Stimulated activated CD4-positive, alpha-beta T cell treated with anti-CD3 and anti-CD28 coated beads, Interleukin-4, amount 100 ng/mL, for 24 hours (primary cell): ENCODE results near the gene RYR3.
"Not testable (repeated sequence)": the region's sequence is repeated elsewhere in the genome, so short reads cannot be mapped to it uniquely, and the experiment has no call there.

Experiments used
- DNase-seq: peaks from one replicate; pipeline ENCODE4 v3.0.0-alpha.2; 2020

Gene RYR3

DNA sequence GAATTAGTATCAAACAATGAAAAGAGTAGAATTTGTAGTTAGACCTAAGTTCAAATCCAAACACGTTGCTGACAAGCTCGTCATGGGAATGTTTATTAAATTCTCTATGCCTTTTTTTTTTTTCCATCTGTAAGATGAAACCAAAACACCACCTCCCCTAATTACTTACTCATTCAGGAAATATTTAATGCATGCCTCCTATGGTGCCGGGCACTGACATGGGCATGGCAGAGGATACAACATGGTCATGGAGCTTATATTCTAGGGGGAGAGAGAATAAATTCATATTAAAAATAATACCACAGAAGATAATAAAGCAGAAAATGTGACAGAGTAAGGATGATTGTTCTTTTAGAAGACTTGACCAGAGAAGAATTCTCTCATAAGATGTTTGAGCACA, 215.8 kb downstream of the RYR3 start:
- no peak for DNase-seq

DNA sequence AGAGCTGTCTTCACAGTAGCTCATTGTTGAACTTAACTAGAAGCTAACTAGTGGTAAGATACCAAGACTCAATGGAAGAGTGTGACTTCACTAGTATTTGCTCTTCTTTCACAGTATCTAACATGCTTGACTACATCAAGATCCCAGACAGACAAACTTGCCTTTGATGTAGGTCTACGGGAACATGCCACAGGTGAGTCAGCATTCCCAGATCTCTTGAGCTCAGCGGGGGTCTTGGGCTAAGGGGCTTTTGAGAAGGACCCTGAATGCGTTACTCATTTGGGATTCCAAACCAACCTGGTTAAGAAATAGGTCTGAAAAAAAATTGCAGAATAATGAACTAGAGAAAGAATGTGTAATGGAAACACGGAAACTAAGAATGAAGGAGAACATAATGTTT, 222.4 kb downstream of the RYR3 start:
- no peak for DNase-seq

DNA sequence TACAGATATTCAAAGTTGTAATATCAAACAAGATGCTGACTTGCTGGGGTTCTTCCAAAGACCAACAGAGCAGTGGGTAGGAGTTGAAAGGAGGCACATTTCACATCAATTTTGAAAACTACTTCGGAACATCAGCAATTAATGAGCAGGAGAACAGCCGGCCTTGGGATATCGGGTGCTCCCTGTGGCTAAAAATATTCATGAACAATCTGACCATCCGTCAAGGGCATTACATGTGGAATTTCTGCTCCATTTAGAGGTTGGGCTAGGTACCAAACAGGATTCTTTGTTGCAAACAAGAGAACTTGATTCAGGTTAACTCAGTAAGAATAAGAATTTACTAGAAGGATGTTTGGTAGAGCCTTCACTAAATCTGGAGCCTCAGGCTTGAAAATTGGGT, 223.9 kb downstream of the RYR3 start:
- no peak for DNase-seq

DNA sequence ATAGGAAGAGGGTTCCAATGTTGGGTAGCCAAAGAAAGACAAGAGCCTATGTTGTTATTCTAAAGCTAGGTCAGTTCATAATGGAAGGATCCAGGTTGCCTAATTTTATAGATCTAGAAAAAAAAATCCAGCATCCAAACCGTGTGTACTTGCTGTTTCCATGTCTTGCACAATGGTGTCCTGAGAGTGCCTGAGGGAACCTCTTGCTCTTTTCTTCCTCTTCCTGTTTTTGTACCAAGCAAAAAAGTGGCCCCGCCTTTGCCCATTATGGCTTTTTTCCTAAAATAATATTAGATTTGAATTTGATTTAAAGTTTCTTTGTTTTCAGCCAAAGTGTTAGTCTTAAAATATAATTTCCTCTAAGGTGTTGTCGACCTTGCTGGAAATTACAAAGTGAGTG, 224.4 kb downstream of the RYR3 start:
- no peak for DNase-seq

DNA sequence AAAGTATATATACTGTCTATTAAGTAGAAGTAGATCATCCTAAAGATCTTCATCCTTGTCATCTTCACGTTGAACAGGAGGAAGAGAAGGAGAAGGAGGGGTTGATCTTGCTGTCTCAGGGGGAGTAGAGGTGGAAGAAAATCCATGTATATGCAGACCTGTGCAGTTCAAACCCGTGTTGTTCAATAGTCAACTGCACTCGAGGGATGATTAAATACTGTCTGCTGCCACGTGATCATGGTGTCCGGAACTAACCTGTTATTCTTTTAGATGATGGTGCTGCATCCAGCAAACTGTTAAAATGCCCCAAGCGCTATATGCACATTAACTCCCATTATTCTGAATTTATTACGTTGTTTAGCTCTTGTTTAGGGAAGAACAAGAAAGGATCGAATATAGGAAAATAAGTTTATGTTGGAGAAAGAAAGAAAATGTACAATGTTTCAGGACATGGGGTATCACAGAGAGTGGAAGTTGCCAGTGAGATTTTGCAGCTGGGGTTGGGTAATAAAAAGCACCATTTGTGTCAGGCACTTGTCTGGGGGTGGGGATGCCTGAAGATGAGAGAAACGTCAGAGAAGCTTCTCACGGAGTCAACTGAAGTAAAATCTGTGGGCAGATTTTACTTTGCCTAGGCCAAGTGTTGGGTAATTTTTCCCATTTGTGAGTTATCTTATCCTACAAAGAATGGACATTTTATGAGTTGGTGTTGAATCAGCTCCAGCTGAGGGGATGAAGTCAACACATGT, 229.2 kb downstream of the RYR3 start:
- no peak for DNase-seq

DNA sequence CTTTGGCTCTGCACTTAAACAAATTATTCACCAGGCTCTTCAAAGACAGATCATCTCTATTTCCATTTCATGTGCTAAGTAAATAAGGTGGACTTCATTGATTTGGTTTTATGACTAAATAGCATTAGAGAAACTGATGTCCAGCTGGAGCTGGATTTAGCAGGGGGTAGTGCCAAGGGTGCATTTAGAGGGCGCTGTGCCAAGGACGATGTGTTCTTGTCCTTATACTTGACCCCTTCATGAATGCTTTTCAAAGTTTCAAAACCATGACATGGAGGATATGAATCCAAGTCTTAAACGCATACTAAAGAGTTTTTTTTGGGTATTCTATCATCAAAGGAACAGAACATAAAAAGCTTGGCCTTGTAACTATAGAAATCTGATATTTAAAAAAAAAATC, 233.2 kb downstream of the RYR3 start:
- DNase-seq: no peak

- DNase-seq: no peak
These were observed 235.1 kb downstream of the RYR3 start for GRCh38 chr15:33545866-33546265.

GRCh38 chr15:33547876-33548275, 237.1 kb downstream of the RYR3 start:
- DNase-seq: no peak

DNA sequence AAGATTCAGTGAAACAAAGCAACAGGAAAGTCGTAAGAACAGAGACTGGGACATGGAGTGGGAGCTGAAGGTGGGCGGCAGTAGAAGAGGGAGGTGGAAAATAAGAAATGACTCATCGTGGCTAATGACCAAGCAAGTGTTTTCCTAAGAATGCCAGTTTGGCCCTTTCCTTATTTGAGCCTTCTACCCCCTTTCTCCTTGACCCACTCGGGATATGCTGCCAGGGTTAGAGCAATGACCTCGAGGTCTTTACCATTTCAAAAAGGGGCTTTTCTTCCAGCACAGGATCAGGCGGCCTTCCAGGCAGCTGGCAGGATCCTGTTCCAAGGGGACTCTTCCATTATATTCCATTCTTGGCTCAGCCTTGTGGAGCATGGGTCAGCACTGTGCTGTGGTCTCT, 241.1 kb downstream of the RYR3 start:
- DNase-seq: no peak

DNA sequence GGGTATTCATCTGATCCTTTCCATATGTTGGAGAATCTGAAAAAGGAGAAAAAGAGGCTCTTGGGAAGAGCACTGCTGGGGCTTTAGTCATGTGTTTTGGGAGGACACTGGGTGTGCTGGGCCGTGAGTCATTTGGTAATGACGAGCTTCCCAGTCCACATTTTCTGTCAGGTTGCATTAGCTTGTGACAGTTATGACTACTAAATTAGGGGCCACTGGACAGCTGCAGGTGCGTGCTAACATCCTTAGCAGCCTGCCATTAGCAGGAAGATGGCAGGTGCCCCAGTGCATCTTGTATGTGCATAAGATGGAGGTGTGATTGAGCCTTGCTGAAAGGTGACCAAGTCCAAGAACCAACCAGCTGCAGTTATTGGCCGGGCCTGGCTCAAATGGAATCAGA, 242.4 kb downstream of the RYR3 start:
- no peak for DNase-seq

DNA sequence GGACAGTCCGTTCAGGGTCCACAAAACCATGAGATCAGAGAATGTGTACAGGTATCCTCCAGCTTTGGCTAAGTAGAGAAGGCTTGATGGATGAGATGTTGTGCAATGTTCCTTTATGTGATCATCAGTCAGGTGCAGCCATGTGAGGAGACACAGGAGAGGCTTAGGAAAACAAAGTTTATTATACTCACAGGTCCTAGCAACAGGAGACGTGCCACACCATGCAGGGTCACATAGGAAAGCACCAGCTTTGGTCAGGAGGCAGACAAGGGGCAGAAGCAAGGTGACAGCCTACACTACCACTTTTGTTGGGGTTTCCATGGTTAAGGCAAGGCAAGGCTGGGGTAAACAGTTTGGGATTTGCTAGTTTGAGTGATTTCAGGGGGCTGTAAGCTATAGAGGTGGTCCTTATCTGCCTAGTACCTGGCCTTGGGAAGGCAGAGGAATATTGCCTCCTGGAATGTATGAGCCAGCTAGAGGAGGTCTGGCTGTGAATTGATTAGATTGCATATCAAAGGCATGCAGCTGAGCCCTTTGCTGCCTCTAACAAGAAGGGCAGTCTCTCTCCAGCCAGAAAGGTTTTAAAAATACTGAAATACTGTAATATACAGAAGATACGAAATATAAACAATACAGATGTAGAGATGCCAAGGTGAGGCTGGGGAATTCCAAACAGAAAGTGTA, 248.6 kb downstream of the RYR3 start:
- no peak for DNase-seq

DNA sequence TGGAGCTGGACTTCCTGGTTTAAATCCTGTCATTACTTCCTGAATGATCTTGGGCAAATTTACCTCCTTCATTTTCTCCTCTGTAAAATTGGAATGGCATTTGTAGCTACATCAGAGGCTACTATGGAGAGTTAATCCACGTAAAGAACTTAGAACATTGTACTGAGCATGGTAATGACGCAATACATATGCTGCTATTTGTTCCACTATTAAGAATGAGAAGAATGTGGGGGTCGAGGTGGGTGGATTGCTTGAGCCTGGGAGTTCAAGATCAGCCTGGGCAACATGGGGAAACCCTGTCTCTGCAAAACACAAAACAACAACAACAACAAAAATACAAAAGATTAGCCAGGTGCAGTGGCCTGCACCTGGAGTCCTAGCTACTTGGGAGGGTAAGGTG, 250.6 kb downstream of the RYR3 start:
- no peak for DNase-seq

GRCh38 chr15:33561967-33562366, 251.2 kb downstream of the RYR3 start:
- DNase-seq: no peak

GRCh38 chr15:33565094-33565493, 254.3 kb downstream of the RYR3 start:
- DNase-seq: no peak

- no peak for DNase-seq
These were observed 256.9 kb downstream of the RYR3 start for GRCh38 chr15:33567652-33568051.

- no peak for DNase-seq
These were observed 258.3 kb downstream of the RYR3 start for GRCh38 chr15:33569036-33569435.

DNA sequence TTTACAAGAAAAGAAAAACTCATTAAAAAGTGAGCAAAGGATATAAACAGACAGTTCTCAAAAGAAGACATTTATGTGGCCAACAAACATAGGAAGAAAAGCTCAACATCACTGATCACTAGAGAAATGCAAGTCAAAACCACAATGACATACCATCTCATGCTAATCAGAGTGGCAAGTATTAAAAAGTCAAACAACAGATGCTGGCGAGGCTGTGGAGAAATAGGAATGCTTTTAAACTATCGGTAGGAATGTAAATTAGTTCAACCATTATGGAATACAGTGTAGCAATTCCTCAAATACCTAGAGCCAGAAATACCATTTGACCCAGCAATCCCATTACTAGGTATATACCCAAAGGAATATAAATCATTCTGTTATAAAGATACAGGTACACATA, 267.1 kb downstream of the RYR3 start:
- DNase-seq: not testable (repeated sequence)

GRCh38 chr15:33580526-33580925, 269.8 kb downstream of the RYR3 start:
- no peak for DNase-seq

- no peak for DNase-seq
These were observed 270.3 kb downstream of the RYR3 start for GRCh38 chr15:33581032-33581431.

GRCh38 chr15:33584797-33585196, 274.0 kb downstream of the RYR3 start:
- no peak for DNase-seq

DNA sequence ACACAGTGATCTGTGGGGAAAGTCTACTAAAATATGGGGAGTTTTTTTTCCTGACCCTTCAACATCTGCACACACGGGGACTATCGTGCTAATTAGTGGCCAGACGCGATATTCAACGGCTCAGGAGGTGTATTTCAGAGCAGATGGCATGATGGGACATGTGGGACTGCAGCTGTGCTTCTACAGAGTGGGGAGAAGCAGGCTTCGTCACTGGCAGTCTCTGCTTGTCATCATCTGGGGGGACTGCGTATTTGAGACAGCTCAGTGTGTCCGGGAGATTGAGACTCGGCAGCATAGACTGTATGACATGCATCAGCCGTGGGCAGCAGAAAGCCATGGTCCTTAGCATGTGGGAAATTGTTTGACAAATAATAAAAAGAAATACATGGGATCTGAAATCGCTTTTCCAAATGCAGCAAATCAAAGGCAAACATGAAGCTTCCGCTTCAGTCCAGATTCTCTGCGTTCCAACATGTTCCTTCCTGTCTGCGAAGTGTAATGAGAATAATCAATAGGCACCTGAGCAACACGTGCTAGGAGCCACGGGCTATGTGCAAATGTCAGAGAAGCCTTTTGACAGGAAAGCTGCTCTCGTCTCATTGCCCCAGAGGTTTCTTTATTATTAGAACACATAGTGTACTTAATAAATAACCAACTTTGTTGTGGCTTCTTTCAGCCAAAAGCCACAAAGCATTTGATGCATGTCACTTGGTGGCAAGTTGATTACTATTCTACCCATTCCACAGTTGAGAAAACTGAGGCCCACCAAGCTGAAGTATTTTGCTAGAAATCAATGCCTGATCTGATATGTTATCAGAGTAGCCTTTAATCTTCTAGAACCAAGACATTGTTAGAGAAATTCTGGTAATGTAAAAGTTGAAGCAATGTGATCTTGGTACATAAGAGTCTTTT, 276.3 kb downstream of the RYR3 start:
- no peak for DNase-seq

DNA sequence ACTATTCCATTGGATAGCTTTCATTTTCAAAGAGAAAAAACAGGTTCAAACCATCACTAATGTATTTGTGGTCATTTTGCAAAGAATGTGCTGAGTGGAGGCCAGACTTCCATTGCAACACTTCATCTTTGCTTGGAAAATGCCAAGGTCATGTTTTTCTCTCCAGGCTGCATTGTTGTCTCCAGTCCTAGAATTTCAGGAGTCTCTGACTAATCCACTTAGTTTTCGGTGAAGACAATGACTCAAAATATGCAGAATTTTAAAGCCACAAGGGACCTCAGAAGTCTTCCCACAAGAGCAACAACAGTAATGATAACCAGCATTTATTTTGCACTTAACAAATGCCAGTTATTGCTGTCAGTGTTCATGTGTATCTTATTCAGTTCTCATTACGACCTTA, 277.0 kb downstream of the RYR3 start:
- no peak for DNase-seq

DNA sequence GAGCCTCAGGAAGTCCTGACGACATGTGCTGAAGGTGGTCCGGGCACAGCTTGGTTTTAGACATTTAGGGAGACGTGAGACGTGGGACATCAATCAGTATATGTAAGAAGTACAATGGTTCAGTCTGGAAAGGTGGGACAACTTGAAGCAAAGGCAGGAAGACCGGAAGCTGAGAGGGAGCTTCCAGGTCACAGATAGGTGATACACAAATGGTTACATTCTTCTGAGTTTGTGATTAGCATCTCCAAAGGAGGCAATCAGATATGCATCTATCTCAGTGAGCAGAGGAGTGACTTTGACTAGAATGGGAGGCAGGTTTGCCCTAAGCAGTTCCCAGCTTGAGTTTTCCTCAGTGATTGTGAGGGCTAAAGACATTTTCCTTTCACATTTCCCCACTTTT, 282.1 kb downstream of the RYR3 start:
- no peak for DNase-seq

GRCh38 chr15:33598382-33598781, 287.6 kb downstream of the RYR3 start:
- not testable (repeated sequence) for DNase-seq
